BJ (cell line): Measurements from ENCODE around the gene ADAM22. TPM values are rescaled to one million over a fixed set of nuclear protein-coding genes. Genes with fewer than 3 reads are reported as not detected.

Experiments used
- CTCF ChIA-PET: fragments of 350-600 bp; formaldehyde crosslinking; extraction: SDS; loops from one replicate; lab custom pipeline; 2021; ENCODE audit warnings: antibody characterized with exemption, inconsistent platforms; lab: Yijun Ruan, JAX
- POLR2A ChIA-PET: fragments of 300-600 bp; sonication (Branson Sonifier 250); formaldehyde crosslinking; extraction: SDS; loops from one replicate; lab custom pipeline; 2021; ENCODE audit warnings: antibody characterized with exemption; lab: Charles Lee
- DNase-seq: peaks from one replicate; pipeline ENCODE4 v3.0.0-alpha.2; 2011; ENCODE audit warnings: low read depth
- H3K27me3 ChIP-seq: 2 replicates; pipeline ENCODE4 v1.6.0; 2011; ENCODE audit warnings: low read length; ENCODE audit not compliant: control insufficient read depth, insufficient read depth
- H3K36me3 ChIP-seq: 2 replicates; pipeline ENCODE4 v1.5.1; 2011; ENCODE audit warnings: low read length; ENCODE audit not compliant: control insufficient read depth, insufficient read depth
- H3K4me3 ChIP-seq: 2 replicates; pipeline ENCODE4 v1.5.1; 2011; ENCODE audit warnings: low read depth, mild to moderate bottlenecking, control low read depth, low read length
- polyA plus RNA-seq: library from polyadenylated mRNA; depleted of rRNA; stranded (reverse); fragments of >200 nt; gene quantifications from 2 replicates; pipeline ENCODE4 v1.2.3, GENCODE V29; 2011
- TF ChIP-seq, protein P1 (sequence below): IDR thresholded peaks from 2 replicates; pipeline ENCODE4 v1.5.1; 2011; ENCODE audit warnings: low read depth, mild to moderate bottlenecking, control low read depth, inconsistent platforms, low read length, moderate library complexity; ENCODE audit not compliant: insufficient read depth

Gene ADAM22
- polyA plus RNA-seq, 1 experiment = 0.04 TPM

DNA sequence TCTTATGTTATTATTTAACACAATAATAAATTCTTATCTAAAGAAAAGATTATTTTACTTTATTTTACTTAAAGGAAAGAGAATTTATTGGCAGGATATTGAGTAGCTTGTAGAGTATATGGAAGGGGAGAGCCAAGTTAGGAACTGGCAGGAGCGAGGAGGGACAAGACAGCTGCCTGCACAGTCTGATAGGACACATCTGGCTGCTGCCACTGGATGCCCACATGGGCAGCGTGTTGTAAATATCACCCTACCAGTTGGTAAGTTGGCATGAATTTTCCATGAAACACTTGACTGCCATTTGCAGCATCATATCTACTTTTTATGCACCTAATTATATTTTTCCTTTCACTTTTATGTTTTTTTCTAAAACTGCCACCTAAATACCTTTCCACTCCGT lies 266.2 kb downstream of the ADAM22 start:
- TF ChIP-seq, protein P1, sequence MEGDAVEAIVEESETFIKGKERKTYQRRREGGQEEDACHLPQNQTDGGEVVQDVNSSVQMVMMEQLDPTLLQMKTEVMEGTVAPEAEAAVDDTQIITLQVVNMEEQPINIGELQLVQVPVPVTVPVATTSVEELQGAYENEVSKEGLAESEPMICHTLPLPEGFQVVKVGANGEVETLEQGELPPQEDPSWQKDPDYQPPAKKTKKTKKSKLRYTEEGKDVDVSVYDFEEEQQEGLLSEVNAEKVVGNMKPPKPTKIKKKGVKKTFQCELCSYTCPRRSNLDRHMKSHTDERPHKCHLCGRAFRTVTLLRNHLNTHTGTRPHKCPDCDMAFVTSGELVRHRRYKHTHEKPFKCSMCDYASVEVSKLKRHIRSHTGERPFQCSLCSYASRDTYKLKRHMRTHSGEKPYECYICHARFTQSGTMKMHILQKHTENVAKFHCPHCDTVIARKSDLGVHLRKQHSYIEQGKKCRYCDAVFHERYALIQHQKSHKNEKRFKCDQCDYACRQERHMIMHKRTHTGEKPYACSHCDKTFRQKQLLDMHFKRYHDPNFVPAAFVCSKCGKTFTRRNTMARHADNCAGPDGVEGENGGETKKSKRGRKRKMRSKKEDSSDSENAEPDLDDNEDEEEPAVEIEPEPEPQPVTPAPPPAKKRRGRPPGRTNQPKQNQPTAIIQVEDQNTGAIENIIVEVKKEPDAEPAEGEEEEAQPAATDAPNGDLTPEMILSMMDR = no peak
- Histone ChIP-seq H3K36me3 (peaks cover 3% of the 10 kb centered on the region; the same call in 1 of the 2 replicates), H3K4me3 (no peak overlapping the region), H3K27me3 (no peaks in the 10 kb centered on the region)
- ChIA-PET POLR2A (no interaction called here), CTCF (no interaction called here)
- DNase-seq = no peak

DNA sequence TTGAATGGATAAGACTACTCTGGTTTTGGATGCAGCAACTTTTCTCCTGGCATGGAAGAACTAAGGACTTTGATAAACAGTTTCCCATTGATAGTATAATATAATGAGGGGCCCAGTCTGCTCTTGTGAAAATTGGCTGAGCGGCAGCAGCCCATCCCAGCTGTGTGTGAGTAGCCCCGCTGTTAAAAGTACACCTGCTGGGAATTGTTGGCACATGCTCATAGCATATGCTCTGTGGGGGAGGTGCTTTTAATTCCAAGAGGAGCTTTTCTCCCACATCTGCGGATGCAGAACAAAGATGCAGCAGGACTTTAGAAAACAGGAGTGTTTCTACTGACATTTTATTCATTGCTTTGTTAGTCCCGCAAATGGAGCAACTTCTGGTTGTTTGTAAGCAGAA lies 266.7 kb downstream of the ADAM22 start:
- Histone ChIP-seq H3K27me3 (no peaks in the 10 kb centered on the region), H3K4me3 (no peak overlapping the region), H3K36me3 (peaks cover 3% of the 10 kb centered on the region; the same call in 1 of the 2 replicates)
- CTCF ChIA-PET = no interaction called here
- POLR2A ChIA-PET = no interaction called here
- TF ChIP-seq, protein P1 = no peak
- no peak for DNase-seq

DNA sequence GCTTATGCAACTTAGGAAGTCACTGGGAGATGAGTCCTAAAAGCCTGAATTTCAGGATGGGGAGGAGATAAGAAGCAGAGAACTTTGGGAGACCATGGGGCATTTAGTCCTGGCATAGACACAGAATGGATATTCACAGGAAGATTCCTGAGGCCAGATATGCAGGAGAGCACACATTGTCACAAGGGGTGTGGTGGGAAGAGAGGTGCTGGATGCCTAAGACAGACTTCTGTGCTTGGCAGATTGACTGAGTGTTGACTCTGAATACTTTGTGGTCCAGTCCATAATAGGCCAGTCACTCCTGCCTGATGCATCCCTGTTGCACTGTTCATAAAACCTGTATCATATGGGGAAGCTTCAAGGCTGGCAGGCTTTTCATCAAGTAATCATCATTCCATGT lies 267.3 kb downstream of the ADAM22 start:
- POLR2A ChIA-PET = no interaction called here
- Histone ChIP-seq H3K27me3 (no peaks in the 10 kb centered on the region), H3K4me3 (no peak overlapping the region), H3K36me3 (peaks cover 3% of the 10 kb centered on the region; the same call in 1 of the 2 replicates)
- CTCF ChIA-PET = no interaction called here
- DNase-seq = no peak
- TF ChIP-seq, protein P1 = no peak

DNA sequence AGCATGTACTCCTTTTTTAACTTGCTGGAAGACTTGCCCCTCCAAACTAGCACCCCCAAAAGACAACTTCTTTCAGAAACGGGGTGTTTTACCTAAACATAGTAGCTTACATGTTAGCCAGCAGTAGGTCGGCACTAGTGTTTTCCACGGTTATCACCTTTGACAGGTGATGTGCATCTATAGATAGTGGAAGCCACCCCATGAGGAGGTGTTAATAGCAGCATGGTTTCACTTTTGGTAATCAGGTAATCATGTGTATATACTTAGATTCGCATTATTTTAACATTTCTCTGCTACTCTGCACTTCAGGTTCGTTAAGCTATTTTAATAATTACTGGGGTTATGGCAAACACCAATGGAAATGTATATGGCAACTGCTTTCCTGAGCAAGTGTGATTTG lies 268.2 kb downstream of the ADAM22 start:
- Histone ChIP-seq H3K27me3 (no peaks in the 10 kb centered on the region), H3K36me3 (peaks cover 5% of the 10 kb centered on the region), H3K4me3 (no peak overlapping the region)
- ChIA-PET POLR2A (no interaction called here), CTCF (no interaction called here)
- TF ChIP-seq, protein P1 = no peak
- no peak for DNase-seq

DNA sequence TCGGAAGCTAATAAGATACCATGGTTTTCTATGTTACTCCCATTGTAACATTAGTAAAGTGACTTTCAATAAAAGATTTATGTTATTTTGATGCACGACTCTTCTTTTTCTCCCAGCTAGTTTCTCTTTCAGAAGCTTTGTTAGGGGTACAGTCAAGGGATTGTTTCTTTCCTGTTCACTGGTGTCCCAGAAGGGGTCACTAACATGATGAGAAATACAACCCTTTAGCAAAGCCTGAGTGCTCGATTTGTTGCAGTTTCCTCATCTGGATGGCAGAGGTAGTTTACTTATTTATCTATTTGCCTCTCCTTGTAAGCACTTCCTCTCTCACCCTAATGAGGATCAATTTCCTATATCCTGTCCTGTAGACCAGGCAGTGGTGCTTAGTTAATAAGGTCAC lies 268.7 kb downstream of the ADAM22 start:
- no peaks in the 10 kb centered on the region for H3K27me3 ChIP-seq
- POLR2A ChIA-PET = no interaction called here
- TF ChIP-seq, protein P1 = no peak
- no peak overlapping the region for H3K4me3 ChIP-seq
- CTCF ChIA-PET = no interaction called here
- no peak for DNase-seq
- peaks cover 5% of the 10 kb centered on the region for H3K36me3 ChIP-seq
